HepG2 (cell line): ENCODE measurements around the gene PET100. TPM values are rescaled to one million over a fixed set of nuclear protein-coding genes. Genes with fewer than 3 reads are reported as not detected.

Source experiments
- ARID2 ChIP-seq: sonication (generic); formaldehyde crosslinking; IDR thresholded peaks from 2 replicates; pipeline ENCODE4 v1.8.1; 2022; ENCODE audit warnings: mild to moderate bottlenecking, missing genetic modification reagents, borderline replicate concordance
- ATF4 ChIP-seq, 2 experiments: fragments of 450-650 bp in 1 of 2; sonication (generic) in 1 of 2; formaldehyde crosslinking; IDR thresholded peaks; 2 replicates each; pipeline versions ENCODE4 v1.5.0 to v1.8.0; 2020 to 2022; ENCODE audit warnings: mild to moderate bottlenecking in 1 of 2, missing genetic modification reagents in 1 of 2
- MBD4 ChIP-seq: IDR thresholded peaks from 2 replicates; pipeline ENCODE4 v1.6.1; 2012; ENCODE audit warnings: low read length, inconsistent platforms, borderline replicate concordance
- TMF1 ChIP-seq: sonication (generic); formaldehyde crosslinking; IDR thresholded peaks from 2 replicates; pipeline ENCODE4 v1.8.1; 2022; ENCODE audit warnings: low read depth, missing genetic modification reagents
- ZNF530 ChIP-seq: sonication (generic); formaldehyde crosslinking; IDR thresholded peaks from 2 replicates; pipeline ENCODE4 v1.5.0; 2020; ENCODE audit warnings: low read depth, mild to moderate bottlenecking, missing genetic modification reagents
- polyA plus RNA-seq, 8 experiments: library from polyadenylated mRNA; depleted of rRNA in 3 of 8; stranded (reverse) in 7 of 8; unstranded in 1 of 8; fragments of >200 nt; fragmentation: Illumina TruSeq in 4 of 8; extraction: Trizol in 4 of 8; gene quantifications; 2 replicates each; pipeline versions ENCODE4 v1.2.1 to v1.2.3, GENCODE V29; 2011 to 2016; ENCODE audit warnings: low read depth in 4 of 8, missing spikeins in 1 of 8, mixed read lengths in 1 of 8; ENCODE audit not compliant: insufficient read depth in 1 of 8
- total RNA-seq, 5 experiments: library from RNA; depleted of rRNA; stranded (reverse); fragments of >200 nt; fragmentation: Illumina TruSeq; extraction: Trizol; gene quantifications; 2 replicates each; pipeline ENCODE4 v1.2.3, GENCODE V29; 2016; ENCODE audit warnings: low read depth in 1 of 5
- TF ChIP-seq, protein P1 (sequence below): sonication (generic); formaldehyde crosslinking; IDR thresholded peaks from 2 replicates; pipeline ENCODE4 v1.4.0; 2020; ENCODE audit warnings: missing genetic modification reagents, borderline replicate concordance

PET100 gene
- total and polyA plus RNA-seq, 2 of the 13 experiments (the other 11 are each of a cell fraction or from before 2014, with no cell fraction given) = 22.3 to 66.5 TPM

- TF ChIP-seq, protein P1, sequence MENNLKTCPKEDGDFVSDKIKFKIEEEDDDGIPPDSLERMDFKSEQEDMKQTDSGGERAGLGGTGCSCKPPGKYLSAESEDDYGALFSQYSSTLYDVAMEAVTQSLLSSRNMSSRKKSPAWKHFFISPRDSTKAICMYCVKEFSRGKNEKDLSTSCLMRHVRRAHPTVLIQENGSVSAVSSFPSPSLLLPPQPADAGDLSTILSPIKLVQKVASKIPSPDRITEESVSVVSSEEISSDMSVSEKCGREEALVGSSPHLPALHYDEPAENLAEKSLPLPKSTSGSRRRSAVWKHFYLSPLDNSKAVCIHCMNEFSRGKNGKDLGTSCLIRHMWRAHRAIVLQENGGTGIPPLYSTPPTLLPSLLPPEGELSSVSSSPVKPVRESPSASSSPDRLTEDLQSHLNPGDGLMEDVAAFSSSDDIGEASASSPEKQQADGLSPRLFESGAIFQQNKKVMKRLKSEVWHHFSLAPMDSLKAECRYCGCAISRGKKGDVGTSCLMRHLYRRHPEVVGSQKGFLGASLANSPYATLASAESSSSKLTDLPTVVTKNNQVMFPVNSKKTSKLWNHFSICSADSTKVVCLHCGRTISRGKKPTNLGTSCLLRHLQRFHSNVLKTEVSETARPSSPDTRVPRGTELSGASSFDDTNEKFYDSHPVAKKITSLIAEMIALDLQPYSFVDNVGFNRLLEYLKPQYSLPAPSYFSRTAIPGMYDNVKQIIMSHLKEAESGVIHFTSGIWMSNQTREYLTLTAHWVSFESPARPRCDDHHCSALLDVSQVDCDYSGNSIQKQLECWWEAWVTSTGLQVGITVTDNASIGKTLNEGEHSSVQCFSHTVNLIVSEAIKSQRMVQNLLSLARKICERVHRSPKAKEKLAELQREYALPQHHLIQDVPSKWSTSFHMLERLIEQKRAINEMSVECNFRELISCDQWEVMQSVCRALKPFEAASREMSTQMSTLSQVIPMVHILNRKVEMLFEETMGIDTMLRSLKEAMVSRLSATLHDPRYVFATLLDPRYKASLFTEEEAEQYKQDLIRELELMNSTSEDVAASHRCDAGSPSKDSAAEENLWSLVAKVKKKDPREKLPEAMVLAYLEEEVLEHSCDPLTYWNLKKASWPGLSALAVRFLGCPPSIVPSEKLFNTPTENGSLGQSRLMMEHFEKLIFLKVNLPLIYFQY (CRISPR knock-in tag) = no peak
- TF ChIP-seq ZNF530 (CRISPR knock-in tag) (no peak), MBD4 (no peak), ARID2 (no peak), ATF4 (CRISPR knock-in tag; IDR thresholded peaks at IDR 0.05) (no peak), TMF1 (CRISPR knock-in tag) (no peak)
Observed at GRCh38 chr19:7672522-7672921, 42.9 kb downstream of the PET100 start (continued).
